PFSK-1 (cell line): Measurements from ENCODE around the gene DNAH9.

Experiments
- FOXP2 ChIP-seq: optimal IDR thresholded peaks from 2 replicates; pipeline ENCODE3; 2011; ENCODE audit warnings: borderline replicate concordance, control low read depth, inconsistent platforms; ENCODE audit not compliant: insufficient read depth; ENCODE audit errors: extremely low read length, extremely low read depth
- POLR2AphosphoS5 ChIP-seq: IDR thresholded peaks from 2 replicates; pipeline ENCODE4 v1.6.1; 2012; ENCODE audit warnings: low read depth, mild to moderate bottlenecking, control low read depth, low read length, moderate library complexity
- SIN3A ChIP-seq: IDR thresholded peaks from 2 replicates; pipeline ENCODE4 v1.6.1; 2012; ENCODE audit warnings: mild to moderate bottlenecking, low read length, moderate library complexity, borderline replicate concordance; ENCODE audit not compliant: insufficient read depth
- TAF1 ChIP-seq: IDR thresholded peaks from 2 replicates; pipeline ENCODE4 v1.6.1; 2012; ENCODE audit warnings: low read length, control low read depth, borderline replicate concordance; ENCODE audit not compliant: insufficient read depth
- TF ChIP-seq, protein P1 (sequence below), 2 experiments: IDR thresholded peaks; 2 replicates each; pipeline versions ENCODE4 v1.6.1 to v1.8.0; 2011 to 2012; ENCODE audit warnings: low read depth in 2 of 2, low read length in 2 of 2, control low read depth in 1 of 2, inconsistent platforms in 1 of 2, mild to moderate bottlenecking in 1 of 2, moderate library complexity in 1 of 2; ENCODE audit not compliant: insufficient read depth in 1 of 2

The DNAH9 gene

DNA sequence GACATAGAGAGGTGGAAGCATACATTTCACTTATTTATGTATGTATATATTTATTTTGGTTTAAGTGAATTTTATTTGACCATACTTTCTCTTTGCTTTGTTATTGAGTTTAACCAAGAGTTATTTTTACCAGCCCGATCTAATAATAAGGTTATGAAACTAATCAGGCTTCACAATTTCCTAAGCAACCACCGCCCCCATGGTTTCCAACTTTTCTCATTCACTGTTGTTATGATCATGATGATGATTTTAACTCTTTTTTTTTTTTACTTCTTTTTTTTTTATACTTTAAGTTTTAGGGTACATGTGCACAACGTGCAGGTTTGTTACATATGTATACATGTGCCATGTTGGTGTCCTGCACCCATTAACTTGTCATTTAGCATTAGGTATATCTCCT is 30.6 kb downstream of the DNAH9 start:
- TF ChIP-seq POLR2AphosphoS5: no peak
- TF ChIP-seq, protein P1, sequence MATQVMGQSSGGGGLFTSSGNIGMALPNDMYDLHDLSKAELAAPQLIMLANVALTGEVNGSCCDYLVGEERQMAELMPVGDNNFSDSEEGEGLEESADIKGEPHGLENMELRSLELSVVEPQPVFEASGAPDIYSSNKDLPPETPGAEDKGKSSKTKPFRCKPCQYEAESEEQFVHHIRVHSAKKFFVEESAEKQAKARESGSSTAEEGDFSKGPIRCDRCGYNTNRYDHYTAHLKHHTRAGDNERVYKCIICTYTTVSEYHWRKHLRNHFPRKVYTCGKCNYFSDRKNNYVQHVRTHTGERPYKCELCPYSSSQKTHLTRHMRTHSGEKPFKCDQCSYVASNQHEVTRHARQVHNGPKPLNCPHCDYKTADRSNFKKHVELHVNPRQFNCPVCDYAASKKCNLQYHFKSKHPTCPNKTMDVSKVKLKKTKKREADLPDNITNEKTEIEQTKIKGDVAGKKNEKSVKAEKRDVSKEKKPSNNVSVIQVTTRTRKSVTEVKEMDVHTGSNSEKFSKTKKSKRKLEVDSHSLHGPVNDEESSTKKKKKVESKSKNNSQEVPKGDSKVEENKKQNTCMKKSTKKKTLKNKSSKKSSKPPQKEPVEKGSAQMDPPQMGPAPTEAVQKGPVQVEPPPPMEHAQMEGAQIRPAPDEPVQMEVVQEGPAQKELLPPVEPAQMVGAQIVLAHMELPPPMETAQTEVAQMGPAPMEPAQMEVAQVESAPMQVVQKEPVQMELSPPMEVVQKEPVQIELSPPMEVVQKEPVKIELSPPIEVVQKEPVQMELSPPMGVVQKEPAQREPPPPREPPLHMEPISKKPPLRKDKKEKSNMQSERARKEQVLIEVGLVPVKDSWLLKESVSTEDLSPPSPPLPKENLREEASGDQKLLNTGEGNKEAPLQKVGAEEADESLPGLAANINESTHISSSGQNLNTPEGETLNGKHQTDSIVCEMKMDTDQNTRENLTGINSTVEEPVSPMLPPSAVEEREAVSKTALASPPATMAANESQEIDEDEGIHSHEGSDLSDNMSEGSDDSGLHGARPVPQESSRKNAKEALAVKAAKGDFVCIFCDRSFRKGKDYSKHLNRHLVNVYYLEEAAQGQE (IDR thresholded peaks at IDR 0.05; ENCODE audit: insufficient read depth in 1 of 2, low read depth in 2 of 2, low read length in 2 of 2): no peak
- no peak for TF ChIP-seq SIN3A
- no peak for TF ChIP-seq FOXP2
- TF ChIP-seq TAF1: no peak

DNA sequence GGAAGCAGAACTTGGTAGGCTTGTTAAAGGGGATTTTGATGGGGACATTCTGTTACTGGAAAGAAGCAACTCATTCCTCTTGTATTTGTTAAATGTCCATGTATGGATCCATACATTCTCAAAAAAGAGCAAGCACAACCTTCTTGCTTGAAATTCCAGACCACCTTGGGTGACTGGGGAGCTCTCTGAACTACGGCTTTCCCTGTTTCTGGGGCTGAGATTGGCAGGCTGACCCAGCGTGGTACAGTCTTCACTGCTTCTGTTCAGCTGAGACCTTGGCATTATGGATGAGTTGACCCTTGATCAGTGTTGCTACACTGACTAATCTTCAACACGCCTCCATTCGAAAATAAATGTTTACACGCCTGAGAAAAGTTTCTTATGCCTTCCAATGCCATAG is 38.5 kb downstream of the DNAH9 start:
- TF ChIP-seq TAF1: no peak
- TF ChIP-seq, protein P1 (IDR thresholded peaks at IDR 0.05; ENCODE audit: insufficient read depth in 1 of 2, low read depth in 2 of 2, low read length in 2 of 2): no peak
- TF ChIP-seq FOXP2: no peak
- no peak for TF ChIP-seq POLR2AphosphoS5
- no peak for TF ChIP-seq SIN3A

DNA sequence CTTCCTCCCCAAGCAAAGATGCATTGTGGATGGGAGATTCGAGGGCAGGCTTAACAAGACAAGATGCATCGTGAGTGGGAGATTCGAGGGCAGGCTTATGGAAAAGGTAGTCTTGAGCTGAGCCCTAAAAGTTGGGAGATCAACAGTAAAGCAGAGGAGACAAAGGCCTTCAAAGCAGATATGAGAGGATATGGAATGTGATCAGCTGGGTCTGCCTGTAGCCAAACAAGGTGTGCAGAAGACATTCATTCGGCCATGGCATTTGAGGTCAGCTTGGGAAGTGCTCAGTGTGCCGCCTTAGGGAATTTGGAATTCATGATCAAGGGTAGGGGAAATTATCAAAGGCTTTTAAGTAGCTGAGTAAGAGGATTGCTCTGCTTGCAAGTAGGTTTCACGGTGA is 39.5 kb downstream of the DNAH9 start:
- no peak for TF ChIP-seq POLR2AphosphoS5
- TF ChIP-seq SIN3A: no peak
- TF ChIP-seq, protein P1 (IDR thresholded peaks at IDR 0.05; ENCODE audit: insufficient read depth in 1 of 2, low read depth in 2 of 2, low read length in 2 of 2): no peak
- TF ChIP-seq FOXP2: no peak
- TF ChIP-seq TAF1: no peak

DNA sequence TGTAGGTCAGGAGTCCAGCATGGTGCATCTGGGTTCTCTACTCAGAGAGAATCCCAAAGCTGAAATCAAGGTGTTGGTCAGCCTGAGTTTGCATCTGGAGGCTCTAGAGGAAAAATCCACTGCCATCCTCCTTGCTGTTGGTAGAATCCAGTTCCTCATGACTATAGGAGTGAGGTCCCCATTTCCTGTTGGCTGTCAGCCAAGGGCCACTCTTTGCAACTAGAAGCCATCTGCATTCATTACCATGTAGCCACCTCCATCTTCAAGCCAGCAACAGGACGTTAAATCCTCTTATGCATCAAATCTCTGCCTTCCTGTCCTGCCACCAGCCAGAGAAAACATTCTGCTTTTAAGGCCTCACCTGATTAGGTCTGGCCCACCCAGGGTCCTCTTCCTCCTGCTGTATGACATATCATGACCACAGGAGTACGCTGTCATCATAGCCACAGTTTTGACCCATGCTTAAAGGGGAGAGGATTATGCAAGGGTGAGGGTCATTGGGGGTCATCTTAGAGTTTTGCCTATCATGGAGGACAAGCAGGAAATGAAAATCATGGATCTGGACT is 40.5 kb downstream of the DNAH9 start:
- TF ChIP-seq, protein P1 (IDR thresholded peaks at IDR 0.05; ENCODE audit: insufficient read depth in 1 of 2, low read depth in 2 of 2, low read length in 2 of 2): no peak
- TF ChIP-seq SIN3A: no peak
- TF ChIP-seq TAF1: no peak
- TF ChIP-seq POLR2AphosphoS5: no peak
- no peak for TF ChIP-seq FOXP2

DNA sequence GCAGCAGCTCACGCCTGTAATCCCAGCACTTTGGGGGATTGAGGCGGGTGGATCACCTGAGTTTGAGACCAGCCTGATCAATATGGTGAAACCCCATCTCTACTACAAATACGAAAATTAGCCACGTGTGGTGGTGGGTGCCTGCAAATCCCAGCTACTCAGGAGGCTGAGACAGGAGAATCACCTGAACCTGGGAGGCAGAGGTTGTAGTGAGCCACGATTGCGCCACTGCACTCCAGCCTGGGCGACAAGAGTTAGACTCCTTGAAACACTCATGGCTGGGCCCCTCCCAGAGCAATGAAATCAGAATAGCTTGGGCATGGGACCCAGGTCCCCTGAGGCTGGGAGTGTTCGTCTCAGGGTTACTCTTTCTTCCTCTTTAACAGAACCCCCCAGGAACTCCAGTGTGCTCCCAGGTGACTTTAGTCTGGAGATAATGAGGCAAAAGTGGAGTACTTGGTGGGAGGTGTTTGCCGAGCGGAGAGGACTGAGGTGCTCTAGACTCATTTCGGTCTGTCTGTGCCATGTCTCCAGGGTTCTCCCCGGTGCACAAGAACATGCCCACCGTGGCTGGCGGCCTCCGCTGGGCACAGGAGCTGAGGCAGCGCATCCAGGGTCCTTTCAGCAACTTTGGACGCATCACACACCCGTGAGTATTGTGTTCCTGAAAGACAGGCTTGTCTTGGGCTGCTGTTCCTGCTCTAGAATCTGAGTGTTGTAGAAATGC is 41.6 kb downstream of the DNAH9 start:
- TF ChIP-seq POLR2AphosphoS5 (no peak), FOXP2 (no peak), SIN3A (no peak), TAF1 (no peak)
- TF ChIP-seq, protein P1 (IDR thresholded peaks at IDR 0.05; ENCODE audit: insufficient read depth in 1 of 2, low read depth in 2 of 2, low read length in 2 of 2): no peak
